Measurements from ENCODE around the gene GTF2IRD1. TPM values are rescaled to one million over a fixed set of nuclear protein-coding genes. Genes with fewer than 3 reads are reported as not detected.

Gene GTF2IRD1
- polyA plus RNA-seq, 1 of the 3 experiments (the other 2 are of a cell fraction) = 26.4 TPM

GRCh38 chr7:74590813-74591212, 137.1 kb downstream of the GTF2IRD1 start:
- Histone ChIP-seq H4K20me1 (ENCODE audit: insufficient read depth) (no peaks in the 10 kb centered on the region), H3K36me3 (replicated peaks in 1 of 2; ENCODE audit: control insufficient read depth in 1 of 2, insufficient read depth in 2 of 2, low read length in 1 of 2) (peaks cover 7 to 34% of the 10 kb centered on the region in 2 experiments), H3K9me2 (no peaks in the 10 kb centered on the region), H3K27ac (ENCODE audit: low read depth in 2 of 2, low read length in 1 of 2) (no peak overlapping the region), H3K9ac (no peak overlapping the region), H2AFZ (ENCODE audit: low read depth) (no peak overlapping the region), H3K9me3 (no peaks in the 10 kb centered on the region), H3F3A (replicated peaks; ENCODE audit: insufficient read depth) (peaks cover 13% of the 10 kb centered on the region), H3K4me2 (no peak overlapping the region), H3K27me3 (ENCODE audit: insufficient read depth) (no peaks in the 10 kb centered on the region), H3K4me3 (ENCODE audit: low read depth in 2 of 2, low read length in 1 of 2) (no peak overlapping the region), H3K79me2 (ENCODE audit: insufficient read depth) (no peaks in the 10 kb centered on the region), H3K4me1 (ENCODE audit: control insufficient read depth in 1 of 2, insufficient read depth in 2 of 2, low read depth in 1 of 2, low read length in 1 of 2) (peaks cover 13 to 17% of the 10 kb centered on the region in 2 experiments; a peak in 3 of 4 replicates)
- DNase-seq = no peak
- WGBS (ENCODE audit: low lambda C conversion rate) = 95% methylated on average over 16 of the region's 16 CpGs
- ChIA-PET CTCF (interaction anchor here (1.7 kb wide), 1 partner anchor 17 kb away, joined by 5 read pairs; no protein-coding TSS in a partner anchor), POLR2A (no interaction called here)
- TF ChIP-seq EZH2phosphoT487 (IDR thresholded peaks at IDR 0.05; ENCODE audit: borderline replicate concordance, low read depth) = no peak
- TF ChIP-seq CHD2 (IDR thresholded peaks at IDR 0.05; ENCODE audit: low read length, partially characterized antibody) = no peak
- no peak for TF ChIP-seq NRF1 (IDR thresholded peaks at IDR 0.05; ENCODE audit: low read depth, low read length)
- no peak for TF ChIP-seq POLR2AphosphoS5 (IDR thresholded peaks at IDR 0.05; ENCODE audit: low read depth, low read length)
- TF ChIP-seq FOXJ3 (CRISPR knock-in tag; IDR thresholded peaks at IDR 0.05) = no peak
- TF ChIP-seq USF1 (IDR thresholded peaks at IDR 0.05; ENCODE audit: borderline replicate concordance, low read depth) = no peak
- TF ChIP-seq GATA2 (CRISPR knock-in tag; IDR thresholded peaks at IDR 0.05) = no peak
- no peak for TF ChIP-seq FOXM1 (IDR thresholded peaks at IDR 0.05; ENCODE audit: low read depth)
- no peak for TF ChIP-seq SIN3A (IDR thresholded peaks at IDR 0.05; ENCODE audit: borderline replicate concordance, low read depth, low read length)
- no peak for TF ChIP-seq MEF2A (IDR thresholded peaks at IDR 0.05; ENCODE audit: borderline replicate concordance, low read depth)
- no peak for TF ChIP-seq NFIC (IDR thresholded peaks at IDR 0.05; ENCODE audit: borderline replicate concordance)

GRCh38 chr7:74598558-74598957, 144.9 kb downstream of the GTF2IRD1 start:
- Histone ChIP-seq H3K79me2 (ENCODE audit: insufficient read depth) (no peaks in the 10 kb centered on the region), H3K27me3 (ENCODE audit: insufficient read depth) (no peaks in the 10 kb centered on the region), H3K4me1 (ENCODE audit: control insufficient read depth in 1 of 2, insufficient read depth in 2 of 2, low read depth in 1 of 2, low read length in 1 of 2) (no peaks in the 10 kb centered on the region), H3K9me3 (no peaks in the 10 kb centered on the region), H3K9ac (no peak overlapping the region), H3K36me3 (replicated peaks in 1 of 2; ENCODE audit: control insufficient read depth in 1 of 2, insufficient read depth in 2 of 2, low read length in 1 of 2) (peaks cover 5 to 37% of the 10 kb centered on the region in 2 experiments), H4K20me1 (ENCODE audit: insufficient read depth) (no peaks in the 10 kb centered on the region), H2AFZ (ENCODE audit: low read depth) (no peak overlapping the region), H3K27ac (ENCODE audit: low read depth in 2 of 2, low read length in 1 of 2) (no peak overlapping the region), H3K9me2 (no peaks in the 10 kb centered on the region), H3K4me2 (no peak overlapping the region), H3F3A (replicated peaks; ENCODE audit: insufficient read depth) (peaks cover 7% of the 10 kb centered on the region), H3K4me3 (ENCODE audit: low read depth in 2 of 2, low read length in 1 of 2) (no peak overlapping the region)
- POLR2A ChIA-PET = interaction anchor here (0.6 kb wide), 1 partner anchor 132 kb away, joined by 5 read pairs; no protein-coding TSS in a partner anchor
- 92% methylated on average over 1 of the region's 1 CpG for WGBS (ENCODE audit: low lambda C conversion rate)
- TF ChIP-seq USF1 (IDR thresholded peaks at IDR 0.05; ENCODE audit: borderline replicate concordance, low read depth) = no peak
- TF ChIP-seq RXRA (IDR thresholded peaks at IDR 0.05; ENCODE audit: borderline replicate concordance, low read depth) = no peak
- no peak for TF ChIP-seq CTCF (IDR thresholded peaks at IDR 0.05)
- no peak for TF ChIP-seq RAD21 (IDR thresholded peaks at IDR 0.05; ENCODE audit: low read length)
- no peak for TF ChIP-seq MXI1 (IDR thresholded peaks at IDR 0.05; ENCODE audit: low read depth, low read length)
- TF ChIP-seq MAX (IDR thresholded peaks at IDR 0.05; ENCODE audit: low read depth) = no peak
- TF ChIP-seq ZBTB33 (IDR thresholded peaks at IDR 0.05; ENCODE audit: borderline replicate concordance, low read depth) = no peak
- TF ChIP-seq FOXJ3 (CRISPR knock-in tag; IDR thresholded peaks at IDR 0.05) = no peak
- TF ChIP-seq TEAD4 (IDR thresholded peaks at IDR 0.05; ENCODE audit: borderline replicate concordance, insufficient read depth) = no peak
- TF ChIP-seq USF2 (IDR thresholded peaks at IDR 0.05; ENCODE audit: borderline replicate concordance, low read depth, low read length) = no peak
- no peak for TF ChIP-seq SMC3 (IDR thresholded peaks at IDR 0.05; ENCODE audit: low read depth, low read length)
- no peak for TF ChIP-seq JUND (IDR thresholded peaks at IDR 0.05)
- CTCF ChIA-PET = no interaction called here
- DNase-seq = no peak
